K562 (cell line): ENCODE data around the gene PPP2R1B. TPM values are rescaled to one million over a fixed set of nuclear protein-coding genes. Genes with fewer than 3 reads are reported as not detected.
A peak's percentile ranks its signal among the peaks of the same experiment; 100 is the strongest.

Experiments
- ARID3A ChIP-seq: IDR thresholded peaks from 2 replicates; pipeline ENCODE4 v1.6.1; 2012; ENCODE audit warnings: low read depth, low read length, improper control_type of control experiment, borderline replicate concordance
- BHLHE40 ChIP-seq: IDR thresholded peaks from 2 replicates; pipeline ENCODE4 v1.6.1; 2011; ENCODE audit warnings: low read length, improper control_type of control experiment
- CTBP1 ChIP-seq: fragments of 450-650 bp; IDR thresholded peaks from 2 replicates; pipeline ENCODE4 v1.6.1; 2016; ENCODE audit warnings: borderline replicate concordance
- E2F3 ChIP-seq: fragments of 250-450 bp; sonication (Bioruptor Pico); IDR thresholded peaks from 2 replicates; pipeline ENCODE4 v1.4.0; 2020; ENCODE audit warnings: mild to moderate bottlenecking
- ELF2 ChIP-seq: fragments of 250-450 bp; sonication (Bioruptor Pico); IDR thresholded peaks from 2 replicates; pipeline ENCODE4 v1.5.0; 2021; ENCODE audit warnings: mild to moderate bottlenecking
- ILK ChIP-seq: fragments of 450-650 bp; IDR thresholded peaks from 2 replicates; pipeline ENCODE4 v1.6.1; 2016; ENCODE audit warnings: missing genetic modification characterization, low read depth, mild to moderate bottlenecking, missing compliant biosample characterization, moderate library complexity, borderline replicate concordance
- KDM2B ChIP-seq: fragments of 250-450 bp; sonication (Bioruptor Pico); IDR thresholded peaks from 2 replicates; pipeline ENCODE4 v1.8.0; 2021; ENCODE audit warnings: mild to moderate bottlenecking, moderate library complexity
- KLF13 ChIP-seq: fragments of 450-650 bp; IDR thresholded peaks from 2 replicates; pipeline ENCODE4 v1.6.1; 2016; ENCODE audit warnings: missing genetic modification characterization, low read depth, mild to moderate bottlenecking, missing compliant biosample characterization, moderate library complexity, borderline replicate concordance
- MEIS2 ChIP-seq: fragments of 450-650 bp; IDR thresholded peaks from 2 replicates; pipeline ENCODE4 v1.6.1; 2014; ENCODE audit warnings: mild to moderate bottlenecking; ENCODE audit not compliant: partially characterized antibody
- RBFOX2 ChIP-seq: fragments of 200-400 bp; formaldehyde crosslinking; IDR thresholded peaks from 2 replicates; pipeline ENCODE4 v1.6.1; 2017; ENCODE audit warnings: low read depth, mild to moderate bottlenecking, low read length, moderate library complexity
- SIRT6 ChIP-seq: IDR thresholded peaks from one replicate; pipeline ENCODE4 v1.6.1; 2012; ENCODE audit warnings: low read depth, mild to moderate bottlenecking, control low read depth, inconsistent platforms, low read length, moderate library complexity
- THAP7 ChIP-seq: fragments of 250-450 bp; sonication (Bioruptor Pico); IDR thresholded peaks from 2 replicates; pipeline ENCODE4 v1.5.0; 2021
- ZFX ChIP-seq: sonication (generic); formaldehyde crosslinking; IDR thresholded peaks from 2 replicates; pipeline ENCODE4 v1.8.0; 2022; ENCODE audit warnings: mild to moderate bottlenecking, missing genetic modification reagents, moderate library complexity
- ZKSCAN1 ChIP-seq: fragments of 150-350 bp; IDR thresholded peaks from 2 replicates; pipeline ENCODE4 v1.6.1; 2016; ENCODE audit warnings: low read depth, low read length
- ZNF133 ChIP-seq: fragments of 250-450 bp; sonication (Bioruptor Pico); IDR thresholded peaks from 2 replicates; pipeline ENCODE4 v1.4.0; 2020; ENCODE audit warnings: mild to moderate bottlenecking
- ZNF217 ChIP-seq: sonication (generic); formaldehyde crosslinking; IDR thresholded peaks from 2 replicates; pipeline ENCODE4 v1.8.0; 2022; ENCODE audit warnings: mild to moderate bottlenecking, missing genetic modification reagents
- ZNF518B ChIP-seq: fragments of 250-450 bp; sonication (Bioruptor Pico); IDR thresholded peaks from 2 replicates; pipeline ENCODE4 v1.5.0; 2021; ENCODE audit warnings: mild to moderate bottlenecking, moderate library complexity
- ZNF79 ChIP-seq: fragments of 250-450 bp; sonication (Bioruptor Pico); IDR thresholded peaks from 2 replicates; pipeline ENCODE4 v1.4.0; 2020; ENCODE audit warnings: low read depth, mild to moderate bottlenecking, moderate library complexity
- polyA plus RNA-seq, 8 experiments: library from polyadenylated mRNA; depleted of rRNA in 4 of 8; stranded (reverse) in 5 of 8; unstranded in 3 of 8; fragments of >200 nt; fragmentation: Nextera tagmentation in 2 of 8; fragmentation: Illumina TruSeq in 1 of 8; extraction: Ambion mirVana in 2 of 8; extraction: Trizol in 1 of 8; gene quantifications; 2 replicates each; pipeline versions ENCODE4 v1.2.1 to v1.2.3, GENCODE V29; 2011 to 2014; ENCODE audit warnings: inconsistent platforms in 1 of 8, missing spikeins in 1 of 8
- total RNA-seq, 7 experiments: library from RNA; depleted of rRNA in 6 of 7; stranded (reverse); fragments of >200 nt in 6 of 7; fragmentation: Illumina TruSeq in 2 of 7; extraction: Trizol in 2 of 7; gene quantifications; 2 replicates each; pipeline versions ENCODE4 v1.2.1 to v1.2.3, GENCODE V29; 2011 to 2021; ENCODE audit warnings: low replicate concordance in 1 of 7
- TF ChIP-seq, protein P1 (sequence below): fragments of 250-450 bp; sonication (Bioruptor Pico); IDR thresholded peaks from 2 replicates; pipeline ENCODE4 v1.8.0; 2021; ENCODE audit warnings: moderate library complexity, mild to moderate bottlenecking, inconsistent platforms
- TF ChIP-seq, protein P2 (sequence below), 2 experiments: IDR thresholded peaks; 2 replicates each; pipeline ENCODE4 v1.6.1; 2012; ENCODE audit warnings: improper control_type of control experiment in 2 of 2, low read depth in 2 of 2, low read length in 2 of 2, borderline replicate concordance in 1 of 2

The PPP2R1B gene
- total and polyA plus RNA-seq, 9 of the 15 experiments (the other 6 are each of a cell fraction or from before 2014, with no cell fraction given), result 24.6 to 68.5 (median 39.8) TPM

DNA sequence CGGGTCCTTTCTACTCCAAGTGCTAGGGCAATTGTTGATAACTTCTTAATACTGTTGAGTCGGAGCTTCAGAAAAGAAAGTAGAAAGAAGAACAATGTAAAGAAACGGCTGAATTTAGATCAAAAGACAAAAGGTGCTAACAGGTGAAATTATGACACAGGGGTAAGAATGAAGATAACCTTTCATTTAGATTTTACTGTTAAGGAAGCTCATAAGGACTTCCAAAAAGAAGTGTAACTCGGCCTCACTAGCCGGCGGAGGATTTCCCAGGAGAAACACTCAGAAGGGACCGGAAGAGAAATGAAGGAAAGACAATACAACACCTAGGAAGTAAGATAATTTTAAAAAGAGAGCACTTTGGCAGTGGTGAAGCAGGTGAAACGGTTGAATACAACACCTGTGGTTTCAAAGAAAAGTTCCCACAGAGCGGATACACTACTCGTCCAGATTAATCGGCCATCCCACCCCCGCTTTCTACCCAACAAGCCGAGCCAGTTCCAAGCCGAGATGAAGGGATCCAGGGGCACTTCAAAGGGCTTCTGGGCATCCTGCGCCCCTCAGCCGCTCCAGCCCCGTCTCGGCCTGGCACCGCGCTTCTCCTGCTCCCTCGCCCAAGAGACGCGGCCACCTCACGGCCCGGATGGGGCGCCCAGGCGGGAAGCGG is 737 bp downstream of the PPP2R1B start (continued):
- TF ChIP-seq KLF13 (no peak), ILK (tag) (no peak), KDM2B (CRISPR knock-in tag) (no peak), ELF2 (CRISPR knock-in tag) (no peak), ZNF133 (CRISPR knock-in tag) (no peak), BHLHE40 (no peak), ZNF518B (CRISPR knock-in tag) (no peak), E2F3 (CRISPR knock-in tag) (0 out of 2 replicates have a peak, but pooled peaks have one; percentile 42), ZNF79 (CRISPR knock-in tag) (no peak), CTBP1 (0 out of 2 replicates have a peak, but pooled peaks have one; percentile 11), RBFOX2 (no peak), ZFX (CRISPR knock-in tag) (no peak), ARID3A (no peak), THAP7 (no peak), MEIS2 (no peak), ZNF217 (CRISPR knock-in tag) (no peak), SIRT6 (no peak), ZKSCAN1 (no peak)
- TF ChIP-seq, protein P1, sequence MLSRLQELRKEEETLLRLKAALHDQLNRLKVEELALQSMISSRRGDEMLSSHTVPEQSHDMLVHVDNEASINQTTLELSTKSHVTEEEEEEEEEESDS (CRISPR knock-in tag), result no peak
- TF ChIP-seq, protein P2, sequence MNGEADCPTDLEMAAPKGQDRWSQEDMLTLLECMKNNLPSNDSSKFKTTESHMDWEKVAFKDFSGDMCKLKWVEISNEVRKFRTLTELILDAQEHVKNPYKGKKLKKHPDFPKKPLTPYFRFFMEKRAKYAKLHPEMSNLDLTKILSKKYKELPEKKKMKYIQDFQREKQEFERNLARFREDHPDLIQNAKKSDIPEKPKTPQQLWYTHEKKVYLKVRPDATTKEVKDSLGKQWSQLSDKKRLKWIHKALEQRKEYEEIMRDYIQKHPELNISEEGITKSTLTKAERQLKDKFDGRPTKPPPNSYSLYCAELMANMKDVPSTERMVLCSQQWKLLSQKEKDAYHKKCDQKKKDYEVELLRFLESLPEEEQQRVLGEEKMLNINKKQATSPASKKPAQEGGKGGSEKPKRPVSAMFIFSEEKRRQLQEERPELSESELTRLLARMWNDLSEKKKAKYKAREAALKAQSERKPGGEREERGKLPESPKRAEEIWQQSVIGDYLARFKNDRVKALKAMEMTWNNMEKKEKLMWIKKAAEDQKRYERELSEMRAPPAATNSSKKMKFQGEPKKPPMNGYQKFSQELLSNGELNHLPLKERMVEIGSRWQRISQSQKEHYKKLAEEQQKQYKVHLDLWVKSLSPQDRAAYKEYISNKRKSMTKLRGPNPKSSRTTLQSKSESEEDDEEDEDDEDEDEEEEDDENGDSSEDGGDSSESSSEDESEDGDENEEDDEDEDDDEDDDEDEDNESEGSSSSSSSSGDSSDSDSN (IDR thresholded peaks at IDR 0.05; ENCODE audit: borderline replicate concordance in 1 of 2, low read depth in 2 of 2, low read length in 2 of 2), result peak in 1 of 2 experiments; percentile 49; a peak in 2 of 4 replicates
